NOMO-1 treated with DMSO at 0.1 percent for 48 hours (cell line): Measurements from ENCODE around the gene HARS2.
A peak's percentile ranks its signal among the peaks of the same experiment; 100 is the strongest.
"Not testable (repeated sequence)": the region's sequence is repeated elsewhere in the genome, so short reads cannot be mapped to it uniquely, and the experiment has no call there.

ENCODE experiments used
- DNase-seq: peaks from one replicate; lab custom pipeline; 2025; ENCODE audit not compliant: unreplicated experiment; lab: John Stamatoyannopoulos, UW

Gene HARS2, protein sequence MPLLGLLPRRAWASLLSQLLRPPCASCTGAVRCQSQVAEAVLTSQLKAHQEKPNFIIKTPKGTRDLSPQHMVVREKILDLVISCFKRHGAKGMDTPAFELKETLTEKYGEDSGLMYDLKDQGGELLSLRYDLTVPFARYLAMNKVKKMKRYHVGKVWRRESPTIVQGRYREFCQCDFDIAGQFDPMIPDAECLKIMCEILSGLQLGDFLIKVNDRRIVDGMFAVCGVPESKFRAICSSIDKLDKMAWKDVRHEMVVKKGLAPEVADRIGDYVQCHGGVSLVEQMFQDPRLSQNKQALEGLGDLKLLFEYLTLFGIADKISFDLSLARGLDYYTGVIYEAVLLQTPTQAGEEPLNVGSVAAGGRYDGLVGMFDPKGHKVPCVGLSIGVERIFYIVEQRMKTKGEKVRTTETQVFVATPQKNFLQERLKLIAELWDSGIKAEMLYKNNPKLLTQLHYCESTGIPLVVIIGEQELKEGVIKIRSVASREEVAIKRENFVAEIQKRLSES

DNA sequence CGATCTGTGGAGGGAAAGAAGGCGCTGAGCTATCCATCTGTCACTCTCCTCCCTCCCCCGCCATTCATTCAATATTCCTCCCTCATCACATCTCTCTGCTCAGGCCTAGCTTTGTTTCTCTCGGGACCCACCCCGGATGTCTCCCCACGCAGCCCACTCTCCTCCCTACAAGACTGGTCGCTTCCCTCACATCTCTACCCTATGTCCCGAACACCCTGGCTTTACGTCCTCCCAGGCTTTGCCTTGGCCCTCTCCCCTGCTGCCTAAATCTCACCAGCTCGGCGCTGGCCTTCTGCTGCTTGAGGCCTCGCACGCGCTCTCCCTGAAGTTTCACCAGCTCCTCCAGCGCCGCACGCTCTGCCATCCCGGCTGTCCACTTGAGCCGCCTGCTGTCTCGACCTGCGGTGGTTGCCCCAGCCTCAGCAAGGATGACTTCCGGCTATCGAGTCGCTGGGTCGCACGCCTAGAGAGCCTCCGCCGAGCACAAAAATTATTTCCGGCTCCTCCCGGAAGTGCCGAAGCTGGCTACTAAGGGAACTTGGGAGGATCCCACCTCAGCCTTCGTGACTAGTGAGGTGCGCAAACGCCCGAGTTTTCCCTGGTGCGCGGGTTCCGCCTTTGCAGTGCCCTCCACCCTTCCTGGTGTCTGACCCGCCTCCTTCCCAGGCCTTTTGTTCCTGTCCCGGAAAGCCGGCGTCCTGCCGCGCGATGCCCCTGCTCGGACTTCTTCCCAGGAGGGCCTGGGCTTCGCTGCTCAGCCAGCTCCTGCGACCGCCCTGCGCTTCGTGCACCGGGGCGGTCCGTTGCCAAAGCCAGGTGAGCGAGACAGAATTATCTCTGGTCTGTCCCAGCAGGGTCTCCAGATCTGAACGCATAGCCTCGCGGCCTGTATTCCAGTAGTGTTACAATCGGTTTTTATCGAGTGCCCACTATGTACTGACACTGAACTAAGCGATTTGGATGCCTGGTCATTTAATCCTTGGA lies at the start of gene HARS2, which contains the start of gene HARS1:
TSS of gene HARS2 (plus strand) at position 515 of the 984 bp plus-strand sequence. CDS start at position 709, 194 bp downstream.
TSS of gene HARS1 (minus strand) at position 430 of the 984 bp plus-strand sequence. CDS start at position 364, 66 bp downstream.
- peak; percentile 88 for DNase-seq

DNA sequence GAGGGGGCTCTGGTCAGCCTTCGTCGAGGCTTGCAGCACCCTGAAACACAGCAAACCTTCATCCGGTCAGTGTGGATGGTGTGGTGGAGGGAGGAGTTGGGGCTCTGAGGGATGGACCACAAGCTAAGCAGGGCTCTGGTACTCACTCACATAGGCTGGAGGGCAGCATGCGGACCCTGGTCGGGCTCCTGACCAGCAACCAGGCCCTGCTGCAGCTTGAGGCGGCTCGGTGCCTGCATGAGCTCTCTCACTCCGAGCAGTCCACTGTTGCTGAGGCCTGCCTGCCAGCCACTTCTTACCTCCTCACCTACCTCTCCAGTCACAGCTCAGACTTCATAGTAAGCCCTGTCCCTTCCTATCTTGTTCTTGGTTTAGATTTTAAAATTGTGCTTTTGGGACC lies 49.5 kb upstream of the HARS2 start:
- no peak for DNase-seq

DNA sequence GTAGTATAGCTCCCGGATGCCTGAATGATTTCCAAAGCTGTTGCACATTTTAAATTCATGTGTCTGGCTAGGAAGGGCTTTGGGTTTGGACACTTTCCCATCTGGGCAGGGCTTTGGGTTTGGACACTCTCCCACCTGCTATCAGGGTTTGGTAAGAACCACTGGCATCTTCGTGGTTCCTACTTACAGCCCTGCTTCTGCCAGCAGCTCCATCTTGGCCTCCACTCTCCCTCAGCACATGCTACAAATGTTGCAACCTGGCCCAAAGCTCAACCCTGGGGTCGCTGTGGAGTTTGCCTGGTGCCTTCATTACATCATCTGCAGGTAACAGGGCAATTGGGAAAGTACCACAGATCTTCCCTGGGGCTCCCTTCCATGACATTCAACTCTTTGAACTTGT lies 48.5 kb upstream of the HARS2 start:
- DNase-seq, result no peak

- no peak for DNase-seq
Observed at GRCh38 chr5:140647042-140647419, 44.2 kb upstream of the HARS2 start.

- no peak for DNase-seq
Observed at GRCh38 chr5:140658870-140659269, 32.4 kb upstream of the HARS2 start.

DNA sequence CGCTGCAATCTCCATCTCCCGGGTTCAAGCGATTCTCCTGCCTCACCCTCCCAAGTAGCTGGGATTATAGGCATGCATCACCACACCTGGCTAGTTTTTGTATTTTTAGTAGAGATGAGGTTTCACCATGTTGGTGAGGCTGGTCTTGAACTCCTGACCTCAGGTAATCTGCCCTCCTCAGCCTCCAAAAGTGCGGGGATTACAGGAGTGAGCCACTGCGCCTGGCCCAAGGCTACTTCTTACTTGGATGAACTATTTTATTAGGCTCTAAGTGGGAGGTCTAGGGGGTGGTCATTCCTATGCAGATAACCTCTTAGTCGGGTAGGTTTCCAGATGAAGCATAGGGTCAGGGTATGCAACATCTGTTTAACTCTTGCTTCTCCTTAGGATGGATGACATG lies 30.9 kb upstream of the HARS2 start:
- not testable (repeated sequence) for DNase-seq

DNA sequence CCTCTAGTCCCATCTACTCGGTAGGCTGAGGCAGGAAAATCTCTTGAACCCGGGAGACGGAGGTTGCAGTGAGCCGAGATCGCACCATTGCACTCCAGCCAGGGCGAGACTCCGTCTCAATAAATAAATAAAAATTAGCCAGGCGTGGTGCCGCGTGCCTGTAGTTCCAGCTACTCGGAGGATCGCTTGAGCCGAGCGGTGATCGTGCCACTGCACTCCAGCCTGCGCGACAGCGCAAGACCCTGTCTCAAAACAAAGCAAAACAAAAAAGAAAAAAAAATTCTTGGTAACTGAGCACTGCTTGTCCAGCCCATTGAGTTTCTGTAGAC lies 27.3 kb upstream of the HARS2 start:
- DNase-seq, result no peak

DNA sequence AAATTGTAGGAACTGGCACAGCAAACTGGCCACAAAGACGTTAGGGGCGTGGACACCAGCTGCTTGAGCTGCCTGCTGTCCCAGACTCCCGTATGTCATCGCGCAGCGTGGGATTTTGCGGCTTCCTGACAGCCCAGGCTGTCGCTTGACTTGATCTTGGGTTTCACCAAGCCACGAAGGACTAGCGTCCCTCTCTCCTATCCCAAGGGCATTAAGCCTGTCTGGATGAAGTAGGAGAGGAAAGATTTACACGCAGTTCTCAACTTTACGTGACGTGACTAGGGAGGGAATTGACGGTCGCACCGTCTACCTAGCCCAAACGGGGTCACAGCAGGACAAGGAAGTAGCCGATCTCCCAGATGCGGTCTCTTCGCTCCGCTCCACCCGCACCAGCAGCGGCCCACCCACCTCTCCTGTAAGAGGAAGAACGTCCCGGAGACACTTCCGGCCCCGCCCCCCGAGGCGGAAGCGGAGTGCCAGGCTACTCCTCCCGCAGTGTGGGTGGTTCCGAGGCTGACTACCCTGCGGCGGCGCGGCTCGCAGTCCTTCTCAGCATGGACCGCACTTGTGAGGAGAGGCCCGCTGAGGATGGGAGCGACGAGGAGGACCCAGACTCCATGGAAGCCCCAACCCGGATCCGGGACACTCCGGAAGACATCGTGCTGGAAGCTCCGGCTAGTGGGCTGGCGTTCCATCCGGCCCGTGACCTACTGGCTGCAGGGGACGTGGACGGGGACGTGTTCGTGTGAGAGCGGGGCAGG lies 26.7 kb upstream of the HARS2 start, which contains the start of gene WDR55:
TSS of gene WDR55 (plus strand) at position 546 of the 761 bp plus-strand sequence. CDS start at position 555, 9 bp downstream.
- DNase-seq, result peak; percentile 98

DNA sequence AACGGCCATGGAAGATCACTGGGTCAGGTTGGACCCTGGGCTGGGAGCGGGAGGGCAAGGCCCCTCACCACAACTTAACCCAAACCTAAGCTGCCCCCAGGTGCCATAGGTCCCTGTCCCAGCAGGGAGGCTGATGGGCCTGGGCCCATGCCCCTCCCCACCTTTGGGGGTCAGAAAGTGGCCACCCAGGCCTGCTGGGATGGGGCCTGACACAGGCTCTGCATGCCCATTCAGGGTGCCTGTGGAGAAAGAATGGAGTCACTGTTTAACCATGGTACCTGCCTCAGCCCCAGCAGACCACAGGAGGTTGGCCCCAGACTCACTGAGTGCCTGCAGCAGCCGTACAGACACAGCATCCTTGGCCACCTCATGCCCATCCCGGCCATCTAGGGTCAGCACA lies 20.2 kb upstream of the HARS2 start:
- DNase-seq, result not testable (repeated sequence)

GRCh38 chr5:140671472-140672125 lies 19.7 kb upstream of the HARS2 start:
- no peak for DNase-seq

GRCh38 chr5:140672455-140673186 lies 18.6 kb upstream of the HARS2 start:
- DNase-seq, result no peak

DNA sequence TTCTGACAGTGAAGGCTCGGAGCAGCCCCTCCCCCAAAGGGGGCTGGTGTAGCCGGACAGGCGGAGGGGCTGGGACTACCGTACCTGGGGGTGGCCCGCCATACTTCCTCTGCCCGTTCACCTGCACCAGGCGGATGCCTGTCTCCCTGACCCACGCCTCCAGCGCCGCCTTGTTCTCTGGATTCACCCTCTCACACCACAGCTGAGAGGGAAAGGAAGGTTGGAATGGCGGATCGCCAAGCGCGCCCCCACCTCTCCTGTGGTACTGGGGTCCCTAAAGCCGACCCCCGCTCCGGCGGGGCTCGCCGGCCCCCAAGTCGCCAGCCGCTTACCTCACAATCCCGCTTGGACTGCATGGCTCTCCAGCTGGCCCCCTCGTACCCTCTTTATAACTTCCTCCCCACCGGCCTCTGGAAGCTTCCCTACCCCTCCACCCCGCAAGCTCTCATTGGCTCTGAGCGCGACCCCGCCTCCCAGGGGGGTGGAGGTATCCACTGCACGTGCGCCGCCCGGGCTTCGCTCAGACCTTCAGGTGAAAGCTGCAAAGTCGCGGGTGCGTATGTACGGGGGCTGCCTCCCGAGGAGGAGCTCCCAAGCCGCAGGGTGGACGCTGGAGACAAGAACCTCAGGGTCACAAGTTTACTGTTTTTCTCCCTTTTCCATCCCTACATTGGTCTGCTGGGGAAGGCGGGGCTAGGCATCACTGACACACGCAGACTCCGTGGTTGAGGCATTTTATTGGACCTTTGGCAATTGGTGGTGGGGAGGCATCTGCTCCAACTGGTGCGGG lies 17.9 kb upstream of the HARS2 start, which contains the start of gene DND1:
TSS of gene DND1 (minus strand) at position 390 of the 790 bp plus-strand sequence. CDS start at position 356, 34 bp downstream.
- DNase-seq, result no peak

- no peak for DNase-seq
Observed at GRCh38 chr5:140674211-140674610, 17.0 kb upstream of the HARS2 start.

- no peak for DNase-seq
Observed at GRCh38 chr5:140674629-140675028, 16.6 kb upstream of the HARS2 start.

GRCh38 chr5:140677947-140678346 lies 13.3 kb upstream of the HARS2 start:
- DNase-seq, result no peak

- no peak for DNase-seq
Observed at GRCh38 chr5:140678993-140679392, 12.3 kb upstream of the HARS2 start.

GRCh38 chr5:140690376-140690932 lies 801 bp upstream of the HARS2 start:
- DNase-seq, result no peak

GRCh38 chr5:140694276-140694675 lies 3.0 kb downstream of the HARS2 start:
- no peak for DNase-seq
